Karpas-422 (cell line): Measurements from ENCODE around the gene ACSL6. TPM values are rescaled to one million over a fixed set of nuclear protein-coding genes. Genes with fewer than 3 reads are reported as not detected.

Source experiments
- DNase-seq: peaks from one replicate; pipeline ENCODE4 v3.0.0-alpha.2; 2015
- H2AFZ ChIP-seq: fragments of 200-600 bp; sonication (generic); 2 replicates; pipeline ENCODE4 v1.6.1; 2014; ENCODE audit warnings: antibody characterized with exemption, low read length, mixed read lengths
- H3K27ac ChIP-seq: fragments of 200-600 bp; sonication (generic); 2 replicates; pipeline ENCODE4 v1.5.1; 2014; ENCODE audit warnings: mild to moderate bottlenecking, low read length, moderate library complexity
- H3K27me3 ChIP-seq: fragments of 200-600 bp; sonication (generic); 2 replicates; pipeline ENCODE4 v1.6.1; 2014; ENCODE audit warnings: low read length, mixed read lengths
- H3K36me3 ChIP-seq: fragments of 200-600 bp; sonication (generic); 2 replicates; pipeline ENCODE4 v1.6.1; 2014; ENCODE audit warnings: low read length, mixed read lengths; ENCODE audit not compliant: insufficient read depth
- H3K4me1 ChIP-seq: fragments of 200-600 bp; sonication (generic); 2 replicates; pipeline ENCODE4 v1.6.1; 2014; ENCODE audit warnings: mild to moderate bottlenecking, low read length, mixed read lengths
- H3K4me2 ChIP-seq: fragments of 200-600 bp; sonication (generic); 2 replicates; pipeline ENCODE4 v1.6.1; 2014; ENCODE audit warnings: low read length, low read depth, mild to moderate bottlenecking; ENCODE audit not compliant: poor library complexity, severe bottlenecking
- H3K4me3 ChIP-seq: fragments of 200-600 bp; sonication (generic); 2 replicates; pipeline ENCODE4 v1.5.1; 2014; ENCODE audit warnings: mild to moderate bottlenecking, antibody characterized with exemption, low read length, mixed read lengths
- H3K79me2 ChIP-seq: fragments of 200-600 bp; sonication (generic); 2 replicates; pipeline ENCODE4 v1.6.1; 2014; ENCODE audit warnings: mild to moderate bottlenecking, low read length, mixed read lengths
- H3K9ac ChIP-seq: fragments of 200-600 bp; sonication (generic); 2 replicates; pipeline ENCODE4 v1.6.0; 2014; ENCODE audit warnings: low read length
- H3K9me2 ChIP-seq: fragments of 200-600 bp; sonication (generic), shearing (Covaris generic); replicated peaks from 2 replicates; pipeline ENCODE4 v1.6.0; 2014; ENCODE audit warnings: mild to moderate bottlenecking, low read length, moderate library complexity; ENCODE audit not compliant: insufficient read depth
- H3K9me3 ChIP-seq: fragments of 300-700, 200-600 bp; sonication (generic); 2 replicates; pipeline ENCODE4 v1.6.1; 2014; ENCODE audit warnings: low read length, mixed read lengths
- H4K20me1 ChIP-seq: fragments of 200-600 bp; sonication (generic); 2 replicates; pipeline ENCODE4 v1.6.1; 2014; ENCODE audit warnings: mild to moderate bottlenecking, antibody characterized with exemption, low read length, low read depth; ENCODE audit not compliant: insufficient read depth
- total RNA-seq: library from RNA; depleted of rRNA; stranded (reverse); fragments of >200 nt; shearing (Covaris generic); gene quantifications from 2 replicates; pipeline ENCODE4 v1.2.3, GENCODE V29; 2014; ENCODE audit warnings: low replicate concordance

Gene ACSL6
- total RNA-seq, 1 experiment from 2014 or later, result not detected

DNA sequence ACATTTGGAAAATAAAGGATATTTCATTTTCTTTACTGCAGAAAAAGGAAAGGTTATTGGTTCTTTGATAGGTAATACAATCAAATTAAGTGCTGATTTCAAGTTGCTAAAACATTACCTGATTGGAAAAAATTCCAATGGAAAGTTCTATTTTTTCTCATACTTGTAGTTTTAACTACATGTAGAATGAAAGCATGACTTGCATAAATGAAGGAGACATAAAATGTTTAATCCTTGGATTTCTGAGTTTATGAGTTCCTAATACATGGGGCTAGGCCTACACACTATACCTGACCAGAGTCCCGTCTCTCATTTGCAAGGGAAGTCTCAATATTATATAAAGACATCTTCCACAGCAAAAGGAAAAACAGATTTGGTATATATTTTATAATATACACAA lies 60.8 kb downstream of the ACSL6 start:
- no peak overlapping the region for H3K9ac ChIP-seq
- no peaks in the 10 kb centered on the region for H3K79me2 ChIP-seq
- no peak overlapping the region for H3K4me2 ChIP-seq
- no peaks in the 10 kb centered on the region for H4K20me1 ChIP-seq
- no peaks in the 10 kb centered on the region for H3K36me3 ChIP-seq
- no peak overlapping the region for H3K27ac ChIP-seq
- H2AFZ ChIP-seq, result no peak overlapping the region
- H3K4me3 ChIP-seq, result no peak overlapping the region
- no peaks in the 10 kb centered on the region for H3K4me1 ChIP-seq
- DNase-seq, result no peak
- no peaks in the 10 kb centered on the region for H3K27me3 ChIP-seq
- H3K9me3 ChIP-seq, result no peaks in the 10 kb centered on the region
- H3K9me2 ChIP-seq, result no peaks in the 10 kb centered on the region

GRCh38 chr5:131947445-131947844 lies 64.0 kb downstream of the ACSL6 start:
- no peaks in the 10 kb centered on the region for H3K27me3 ChIP-seq
- H3K9me3 ChIP-seq, result no peaks in the 10 kb centered on the region
- H3K9me2 ChIP-seq, result no peaks in the 10 kb centered on the region
- H3K27ac ChIP-seq, result no peak overlapping the region
- no peak overlapping the region for H3K4me3 ChIP-seq
- H3K79me2 ChIP-seq, result no peaks in the 10 kb centered on the region
- H3K4me2 ChIP-seq, result no peak overlapping the region
- no peak overlapping the region for H3K9ac ChIP-seq
- H2AFZ ChIP-seq, result no peak overlapping the region
- H3K36me3 ChIP-seq, result no peaks in the 10 kb centered on the region
- DNase-seq, result no peak
- peaks cover 14% of the 10 kb centered on the region for H3K4me1 ChIP-seq
- H4K20me1 ChIP-seq, result no peaks in the 10 kb centered on the region

DNA sequence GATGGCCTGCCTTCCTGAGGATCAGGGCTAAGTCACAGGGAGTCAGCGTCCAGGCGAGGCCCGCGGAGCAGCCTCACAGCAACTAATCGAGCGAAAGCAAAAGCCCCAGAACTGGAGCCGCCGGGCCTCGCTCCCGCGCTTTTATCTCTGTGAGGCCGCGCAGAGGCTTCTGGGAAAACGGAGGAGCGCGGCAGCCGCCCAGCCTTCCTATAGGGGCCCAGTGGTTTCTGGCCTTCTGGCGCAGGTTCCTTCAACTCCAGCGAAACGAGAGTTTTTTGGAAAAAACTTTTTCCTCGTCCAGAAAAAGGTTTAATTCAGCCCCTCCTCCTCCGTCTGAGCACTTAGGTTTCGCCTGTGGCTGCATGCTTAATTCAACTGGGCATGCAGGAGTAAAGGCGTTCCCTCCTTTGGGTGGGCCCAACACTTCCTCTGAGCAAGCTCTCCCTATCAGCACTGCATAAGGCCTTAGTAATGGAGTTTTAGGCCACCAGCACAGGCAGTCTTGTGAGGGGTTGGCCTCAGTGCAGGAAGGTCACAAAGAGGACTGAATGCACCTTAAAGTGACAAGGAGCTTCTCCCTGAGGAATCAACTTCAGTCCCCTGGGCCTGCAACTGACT lies 65.8 kb downstream of the ACSL6 start, which contains the start of gene MEIKIN:
MEIKIN (minus strand) TSS at position 113 of the 618 bp plus-strand sequence. CDS start 158 bp downstream, outside the sequence.
- Histone ChIP-seq H3K36me3 (no peaks in the 10 kb centered on the region), H3K27me3 (no peaks in the 10 kb centered on the region), H3K4me1 (peaks cover 14% of the 10 kb centered on the region), H4K20me1 (no peaks in the 10 kb centered on the region), H2AFZ (peak within 1 kb of the TSS; percentile 47; the same call in 1 of the 2 replicates), H3K79me2 (no peaks in the 10 kb centered on the region), H3K9me2 (no peaks in the 10 kb centered on the region), H3K9me3 (no peaks in the 10 kb centered on the region), H3K4me2 (peak within 1 kb of the TSS; percentile 7), H3K4me3 (no peak within 1 kb of the TSS; the same call in 1 of the 2 replicates), H3K27ac (no peak within 1 kb of the TSS), H3K9ac (no peak within 1 kb of the TSS)
- DNase-seq, result no peak

GRCh38 chr5:131944702-131945550 lies 66.5 kb downstream of the ACSL6 start:
- peaks cover 14% of the 10 kb centered on the region for H3K4me1 ChIP-seq
- no peaks in the 10 kb centered on the region for H3K9me2 ChIP-seq
- H3K4me3 ChIP-seq, result no peak overlapping the region; the same call in 1 of the 2 replicates
- DNase-seq, result peak; percentile 77
- no peaks in the 10 kb centered on the region for H4K20me1 ChIP-seq
- no peak overlapping the region for H3K9ac ChIP-seq
- peak overlapping the region; percentile 7 for H3K4me2 ChIP-seq
- no peaks in the 10 kb centered on the region for H3K9me3 ChIP-seq
- peak overlapping the region; percentile 47; the same call in 1 of the 2 replicates for H2AFZ ChIP-seq
- no peak overlapping the region for H3K27ac ChIP-seq
- no peaks in the 10 kb centered on the region for H3K27me3 ChIP-seq
- no peaks in the 10 kb centered on the region for H3K36me3 ChIP-seq
- no peaks in the 10 kb centered on the region for H3K79me2 ChIP-seq

DNA sequence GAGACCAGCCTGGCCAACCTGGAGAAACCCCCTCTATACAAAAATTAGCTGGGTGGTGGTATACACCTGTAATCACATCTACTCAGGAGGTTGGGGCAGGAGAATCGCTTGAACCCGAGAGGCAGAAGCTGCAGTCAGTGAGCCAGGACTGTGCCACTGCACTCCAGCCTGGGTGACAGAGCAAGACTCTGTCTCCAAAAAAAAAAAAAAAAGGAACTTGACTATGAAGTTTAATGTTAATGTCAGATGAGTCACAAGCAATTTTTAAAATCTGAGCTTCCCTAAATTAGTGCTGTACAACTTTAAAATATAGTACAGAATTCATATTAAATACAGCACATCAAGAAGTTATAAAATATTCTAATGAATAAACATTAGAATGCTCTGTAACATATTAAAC lies 67.5 kb downstream of the ACSL6 start:
- Histone ChIP-seq H2AFZ (no peak overlapping the region), H3K79me2 (no peaks in the 10 kb centered on the region), H3K4me1 (peaks cover 14% of the 10 kb centered on the region), H3K36me3 (no peaks in the 10 kb centered on the region), H3K4me2 (peak overlapping the region; percentile 7), H3K9me2 (no peaks in the 10 kb centered on the region), H4K20me1 (no peaks in the 10 kb centered on the region), H3K4me3 (no peak overlapping the region), H3K9ac (no peak overlapping the region), H3K27ac (no peak overlapping the region), H3K27me3 (no peaks in the 10 kb centered on the region), H3K9me3 (no peaks in the 10 kb centered on the region)
- peak; percentile 47 for DNase-seq

DNA sequence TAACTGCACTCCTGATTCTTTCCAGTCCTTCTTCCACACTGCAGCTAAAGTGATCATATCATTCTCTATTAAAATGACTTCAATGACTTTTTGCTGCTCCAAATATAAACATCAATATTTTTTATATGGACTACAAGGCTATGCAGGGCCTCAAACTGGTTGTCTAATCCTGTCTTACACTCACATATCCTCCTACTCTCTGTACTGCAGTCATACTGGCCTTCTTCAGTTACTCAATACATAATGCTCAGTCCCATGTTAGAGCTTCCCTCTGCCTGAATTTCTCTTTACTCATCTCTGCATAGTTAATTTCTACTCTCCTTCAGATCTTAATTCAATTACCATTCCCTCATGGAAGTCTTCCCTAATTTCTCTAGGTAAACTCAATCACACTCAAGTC lies 69.4 kb downstream of the ACSL6 start:
- DNase-seq, result no peak
- no peaks in the 10 kb centered on the region for H3K9me3 ChIP-seq
- H4K20me1 ChIP-seq, result no peaks in the 10 kb centered on the region
- no peaks in the 10 kb centered on the region for H3K9me2 ChIP-seq
- no peak overlapping the region for H2AFZ ChIP-seq
- H3K4me3 ChIP-seq, result no peak overlapping the region
- no peaks in the 10 kb centered on the region for H3K36me3 ChIP-seq
- H3K9ac ChIP-seq, result no peak overlapping the region
- no peaks in the 10 kb centered on the region for H3K79me2 ChIP-seq
- H3K4me1 ChIP-seq, result peaks cover 14% of the 10 kb centered on the region
- H3K27me3 ChIP-seq, result no peaks in the 10 kb centered on the region
- H3K27ac ChIP-seq, result no peak overlapping the region
- no peak overlapping the region for H3K4me2 ChIP-seq

GRCh38 chr5:131939690-131940345 lies 71.6 kb downstream of the ACSL6 start:
- Histone ChIP-seq H3K27me3 (no peaks in the 10 kb centered on the region), H4K20me1 (no peaks in the 10 kb centered on the region), H3K36me3 (no peaks in the 10 kb centered on the region), H3K9ac (no peak overlapping the region), H3K27ac (no peak overlapping the region), H3K4me1 (peaks cover 10% of the 10 kb centered on the region), H2AFZ (no peak overlapping the region), H3K79me2 (no peaks in the 10 kb centered on the region), H3K9me3 (no peaks in the 10 kb centered on the region), H3K4me3 (no peak overlapping the region), H3K9me2 (no peaks in the 10 kb centered on the region), H3K4me2 (no peak overlapping the region)
- no peak for DNase-seq

- Histone ChIP-seq H3K9ac (no peak overlapping the region), H3K4me3 (no peak overlapping the region), H3K4me1 (no peaks in the 10 kb centered on the region), H4K20me1 (no peaks in the 10 kb centered on the region), H3K79me2 (no peaks in the 10 kb centered on the region), H3K9me3 (peaks cover 6% of the 10 kb centered on the region; the same call in 1 of the 2 replicates), H3K9me2 (no peaks in the 10 kb centered on the region), H3K27ac (no peak overlapping the region), H3K4me2 (no peak overlapping the region), H2AFZ (no peak overlapping the region), H3K36me3 (no peaks in the 10 kb centered on the region), H3K27me3 (no peaks in the 10 kb centered on the region)
- DNase-seq, result no peak
Observed at GRCh38 chr5:131932235-131932634, 79.2 kb downstream of the ACSL6 start.
